ENCODE results near the gene MEP1A. TPM values are rescaled to one million over a fixed set of nuclear protein-coding genes. Genes with fewer than 3 reads are reported as not detected.

The MEP1A gene
- total RNA-seq, 2 experiments from 2014 or later, result not detected

DNA sequence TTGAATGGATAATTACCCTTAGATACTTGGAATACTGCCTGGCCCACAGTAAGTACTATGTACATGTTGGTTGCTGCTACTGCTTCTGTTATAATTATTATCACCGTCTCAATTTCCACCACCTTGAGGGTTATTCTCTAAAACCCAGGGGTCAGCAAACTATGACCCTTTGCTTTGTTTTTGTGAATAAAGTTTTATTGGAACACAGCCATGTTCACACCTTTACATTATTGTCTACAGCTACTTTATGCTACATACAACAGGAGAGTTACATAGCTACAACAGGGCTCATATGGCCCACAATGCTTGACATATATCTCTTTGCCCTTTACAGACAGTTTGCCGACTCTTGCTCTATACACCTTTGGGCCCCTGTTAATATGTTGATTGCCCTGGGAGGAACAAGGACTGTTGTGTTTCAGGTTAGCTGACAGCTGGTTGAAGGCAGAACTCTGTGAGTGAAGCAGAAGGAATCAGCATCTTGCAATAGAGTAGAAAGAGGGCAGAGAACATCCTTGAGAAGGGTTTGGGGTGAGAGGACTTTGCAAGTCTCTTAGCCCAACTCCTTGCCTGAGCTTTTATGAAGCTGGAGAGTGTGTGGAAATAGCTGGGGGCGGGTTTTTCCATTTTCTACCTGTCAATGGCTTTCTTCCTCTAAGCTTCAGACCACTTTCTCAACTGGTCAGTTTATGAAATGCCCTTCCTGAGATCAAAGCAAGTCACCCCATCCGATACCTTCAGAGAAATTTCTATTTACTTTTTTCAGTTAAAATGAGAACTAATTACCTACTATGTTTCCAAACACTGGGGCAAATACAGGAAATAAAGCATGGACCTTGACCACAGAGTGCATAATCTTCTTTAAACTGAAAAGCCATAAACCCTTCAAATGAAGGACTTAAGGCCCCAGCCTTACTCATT, 3.5 kb upstream of the MEP1A start:
- H3K36me3 ChIP-seq (ENCODE audit: insufficient read depth, low read length), result no peaks in the 10 kb centered on the region
- no peak overlapping the region for H3K27ac Mint-ChIP-seq
- ChIA-PET POLR2A (no interaction called here), CTCF (interaction anchor here (0.6 kb wide), 1 partner anchor 47 kb away, joined by 3 read pairs; no protein-coding TSS in a partner anchor)
- H3K9me3 Mint-ChIP-seq, result no peaks in the 10 kb centered on the region
- no peaks in the 10 kb centered on the region for H3K4me1 Mint-ChIP-seq (ENCODE audit: low read depth)
- H3K4me3 Mint-ChIP-seq, result no peak overlapping the region
- H3K36me3 Mint-ChIP-seq (ENCODE audit: low read depth), result no peaks in the 10 kb centered on the region
- intact Hi-C loops (cut with DNase I, micrococcal nuclease), result no loop called here
- H3K4me1 ChIP-seq (ENCODE audit: insufficient read depth, low read length), result no peaks in the 10 kb centered on the region
- ATAC-seq (ENCODE audit: poor library complexity) (no peak), DNase-seq (no peak)
- no peaks in the 10 kb centered on the region for H3K9me3 ChIP-seq (ENCODE audit: control insufficient read depth in 1 of 2, insufficient read depth in 1 of 2, low read length in 2 of 2)
- no peak overlapping the region for H3K27ac ChIP-seq (ENCODE audit: low read depth in 1 of 2, low read length in 2 of 2)
- H3K27me3 ChIP-seq (ENCODE audit: control insufficient read depth in 1 of 2, insufficient read depth in 2 of 2, low read length in 2 of 2), result peaks cover 0 to 4% of the 10 kb centered on the region in 2 experiments
- H3K27me3 Mint-ChIP-seq, result peaks cover under 1% of the 10 kb centered on the region
- H3K4me3 ChIP-seq (ENCODE audit: low read length), result no peak overlapping the region
- TF ChIP-seq, protein P1, sequence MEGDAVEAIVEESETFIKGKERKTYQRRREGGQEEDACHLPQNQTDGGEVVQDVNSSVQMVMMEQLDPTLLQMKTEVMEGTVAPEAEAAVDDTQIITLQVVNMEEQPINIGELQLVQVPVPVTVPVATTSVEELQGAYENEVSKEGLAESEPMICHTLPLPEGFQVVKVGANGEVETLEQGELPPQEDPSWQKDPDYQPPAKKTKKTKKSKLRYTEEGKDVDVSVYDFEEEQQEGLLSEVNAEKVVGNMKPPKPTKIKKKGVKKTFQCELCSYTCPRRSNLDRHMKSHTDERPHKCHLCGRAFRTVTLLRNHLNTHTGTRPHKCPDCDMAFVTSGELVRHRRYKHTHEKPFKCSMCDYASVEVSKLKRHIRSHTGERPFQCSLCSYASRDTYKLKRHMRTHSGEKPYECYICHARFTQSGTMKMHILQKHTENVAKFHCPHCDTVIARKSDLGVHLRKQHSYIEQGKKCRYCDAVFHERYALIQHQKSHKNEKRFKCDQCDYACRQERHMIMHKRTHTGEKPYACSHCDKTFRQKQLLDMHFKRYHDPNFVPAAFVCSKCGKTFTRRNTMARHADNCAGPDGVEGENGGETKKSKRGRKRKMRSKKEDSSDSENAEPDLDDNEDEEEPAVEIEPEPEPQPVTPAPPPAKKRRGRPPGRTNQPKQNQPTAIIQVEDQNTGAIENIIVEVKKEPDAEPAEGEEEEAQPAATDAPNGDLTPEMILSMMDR (IDR thresholded peaks at IDR 0.05), result no peak

DNA sequence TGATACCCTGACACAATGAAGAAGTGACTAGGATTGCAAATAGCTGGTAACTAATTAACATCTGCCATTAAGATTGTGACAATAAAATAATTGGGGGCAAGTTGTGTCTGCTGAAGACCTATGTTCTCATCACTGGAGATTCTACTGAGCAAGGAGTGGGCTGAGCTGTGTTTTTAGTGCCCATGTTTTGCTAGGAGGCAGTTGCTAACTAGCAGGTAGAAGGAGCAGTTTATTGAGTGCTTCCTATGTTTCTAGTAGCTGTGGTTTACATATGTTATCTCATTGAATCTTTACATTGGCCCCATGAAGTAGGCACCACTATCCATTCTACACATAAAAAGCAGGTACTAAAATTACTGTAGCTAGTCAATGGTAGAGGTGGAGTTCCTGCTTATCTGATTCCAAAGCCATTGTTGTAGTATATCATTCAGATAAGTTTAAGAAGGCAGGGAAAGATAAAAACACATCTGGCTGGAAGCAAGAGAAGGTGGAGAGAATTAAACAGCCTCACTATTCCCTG, 2.8 kb upstream of the MEP1A start:
- Mint-ChIP-seq H3K27ac (no peak overlapping the region), H3K36me3 (ENCODE audit: low read depth) (no peaks in the 10 kb centered on the region), H3K9me3 (no peaks in the 10 kb centered on the region), H3K27me3 (peaks cover 7% of the 10 kb centered on the region), H3K4me3 (no peak overlapping the region), H3K4me1 (ENCODE audit: low read depth) (no peaks in the 10 kb centered on the region)
- DNase-seq, result no peak
- Histone ChIP-seq H3K9me3 (ENCODE audit: control insufficient read depth in 1 of 2, insufficient read depth in 1 of 2, low read length in 2 of 2) (no peaks in the 10 kb centered on the region), H3K36me3 (ENCODE audit: insufficient read depth, low read length) (no peaks in the 10 kb centered on the region), H3K4me1 (ENCODE audit: insufficient read depth, low read length) (no peaks in the 10 kb centered on the region), H3K27me3 (ENCODE audit: control insufficient read depth in 1 of 2, insufficient read depth in 2 of 2, low read length in 2 of 2) (peaks cover 0 to 4% of the 10 kb centered on the region in 2 experiments), H3K4me3 (ENCODE audit: low read length) (no peak overlapping the region), H3K27ac (ENCODE audit: low read depth in 1 of 2, low read length in 2 of 2) (no peak overlapping the region)
- TF ChIP-seq, protein P1 (IDR thresholded peaks at IDR 0.05), result no peak
- intact Hi-C loops (cut with DNase I, micrococcal nuclease), result no loop called here
- ATAC-seq (ENCODE audit: poor library complexity), result no peak
- POLR2A ChIA-PET, result no interaction called here
- CTCF ChIA-PET, result interaction anchor here (0.6 kb wide), 1 partner anchor 46 kb away, joined by 3 read pairs; no protein-coding TSS in a partner anchor

DNA sequence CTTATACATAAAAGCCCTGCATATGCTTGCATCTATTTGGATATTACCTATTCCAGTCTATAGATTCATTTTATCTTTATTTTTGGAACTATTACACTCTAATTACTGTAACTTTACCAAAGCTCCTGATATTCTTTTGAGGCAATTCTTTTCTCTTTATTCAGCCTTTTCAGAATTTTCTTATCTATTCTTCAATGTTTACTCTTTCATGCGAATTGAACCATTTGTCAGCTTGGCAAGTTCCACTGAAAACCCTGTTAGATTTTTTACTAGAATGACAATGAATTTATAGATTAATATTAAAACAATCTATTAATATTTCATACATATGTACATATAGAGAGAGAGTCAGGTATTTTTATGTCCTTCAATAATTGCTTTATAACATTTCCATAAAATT, 554 bp upstream of the MEP1A start:
- TF ChIP-seq, protein P1 (IDR thresholded peaks at IDR 0.05), result no peak
- DNase-seq (no peak), ATAC-seq (ENCODE audit: poor library complexity) (no peak)
- H3K27ac Mint-ChIP-seq, result no peak overlapping the region
- H3K4me3 Mint-ChIP-seq, result no peak overlapping the region
- H3K27me3 ChIP-seq (ENCODE audit: control insufficient read depth in 1 of 2, insufficient read depth in 2 of 2, low read length in 2 of 2), result peaks cover 0 to 4% of the 10 kb centered on the region in 2 experiments
- no peak overlapping the region for H3K27ac ChIP-seq (ENCODE audit: low read depth in 1 of 2, low read length in 2 of 2)
- no peaks in the 10 kb centered on the region for H3K9me3 ChIP-seq (ENCODE audit: control insufficient read depth in 1 of 2, insufficient read depth in 1 of 2, low read length in 2 of 2)
- H3K4me3 ChIP-seq (ENCODE audit: low read length), result no peak overlapping the region
- H3K27me3 Mint-ChIP-seq, result peaks cover 20% of the 10 kb centered on the region
- ChIA-PET POLR2A (no interaction called here), CTCF (no interaction called here)
- no peaks in the 10 kb centered on the region for H3K9me3 Mint-ChIP-seq
- no peaks in the 10 kb centered on the region for H3K4me1 ChIP-seq (ENCODE audit: insufficient read depth, low read length)
- H3K36me3 Mint-ChIP-seq (ENCODE audit: low read depth), result no peaks in the 10 kb centered on the region
- no peaks in the 10 kb centered on the region for H3K4me1 Mint-ChIP-seq (ENCODE audit: low read depth)
- intact Hi-C loops (cut with DNase I, micrococcal nuclease), result no loop called here
- H3K36me3 ChIP-seq (ENCODE audit: insufficient read depth, low read length), result no peaks in the 10 kb centered on the region
